PC-3 (cell line): ENCODE results near the gene GLRA3. TPM values are rescaled to one million over a fixed set of nuclear protein-coding genes. Genes with fewer than 3 reads are reported as not detected.

Experiments
- ATAC-seq: fragments of 200-7000 bp; cut with Tn5 transposase; 2 replicates; pipeline ENCODE4 v1.9.1; 2020; ENCODE audit warnings: mild to moderate bottlenecking, moderate library complexity
- BruUV-seq: library from RNA; stranded (reverse); fragments of 400-500 nt; replicated peaks from 2 replicates; lab custom pipeline; 2021; lab: Mats Ljungman, UMichigan
- CTCF ChIA-PET: fragments of 300-600 bp; sonication (Branson Sonifier 250); formaldehyde crosslinking; loops from one replicate; lab custom pipeline; 2022; ENCODE audit warnings: antibody characterized with exemption; lab: Charles Lee
- POLR2A ChIA-PET: fragments of 300-600 bp; sonication (Branson Sonifier 250); formaldehyde crosslinking; loops from one replicate; lab custom pipeline; 2022; ENCODE audit warnings: antibody characterized with exemption; ENCODE audit not compliant: unreplicated experiment; lab: Charles Lee
- DNase-seq: peaks from one replicate; pipeline ENCODE4 v3.0.0-alpha.2; 2015
- H2AFZ ChIP-seq: fragments of 300-600 bp; sonication (generic); 2 replicates; pipeline ENCODE4 v1.6.0; 2016; ENCODE audit warnings: antibody characterized with exemption, low read length
- H3F3A ChIP-seq: fragments of 300-600 bp; sonication (generic); one replicate; pipeline ENCODE4 v1.6.0; 2017; ENCODE audit warnings: antibody characterized with exemption, low read length, control low read depth, mild to moderate bottlenecking; ENCODE audit not compliant: unreplicated experiment
- H3K27ac ChIP-seq: fragments of 300-600 bp; sonication (generic); 2 replicates; pipeline ENCODE4 v1.5.1; 2016; ENCODE audit warnings: mild to moderate bottlenecking, low read length
- H3K27me3 ChIP-seq: fragments of 300-600 bp; sonication (generic); 2 replicates; pipeline ENCODE4 v1.6.1; 2016; ENCODE audit warnings: low read length, mixed read lengths
- H3K36me3 ChIP-seq: fragments of 300-600 bp; sonication (generic); 2 replicates; pipeline ENCODE4 v1.6.1; 2016; ENCODE audit warnings: low read depth, mixed run types, low read length, mixed read lengths
- H3K4me1 ChIP-seq: fragments of 300-600 bp; sonication (generic); 2 replicates; pipeline ENCODE4 v1.5.1; 2016; ENCODE audit warnings: low read length; ENCODE audit not compliant: insufficient read depth
- H3K4me2 ChIP-seq: fragments of 300-600 bp; sonication (generic); 2 replicates; pipeline ENCODE4 v1.6.0; 2016; ENCODE audit warnings: low read length
- H3K4me3 ChIP-seq: fragments of 300-600 bp; sonication (generic); 2 replicates; pipeline ENCODE4 v1.5.1; 2016; ENCODE audit warnings: mild to moderate bottlenecking, low read length, mixed read lengths
- H3K79me2 ChIP-seq: fragments of 300-600 bp; sonication (generic); 2 replicates; pipeline ENCODE4 v1.6.1; 2017; ENCODE audit warnings: low read length, mixed read lengths
- H3K9ac ChIP-seq: fragments of 300-600 bp; sonication (generic); 2 replicates; pipeline ENCODE4 v1.6.0; 2016; ENCODE audit warnings: mild to moderate bottlenecking, low read length
- H3K9me2 ChIP-seq: fragments of 300-600 bp; sonication (generic); replicated peaks from 2 replicates; pipeline ENCODE4 v1.6.1; 2016; ENCODE audit warnings: mixed run types, low read length, mixed read lengths
- H3K9me3 ChIP-seq: fragments of 300-600 bp; sonication (generic); 2 replicates; pipeline ENCODE4 v1.6.1; 2016; ENCODE audit warnings: low read length, mixed read lengths
- H4K20me1 ChIP-seq: fragments of 300-600 bp; sonication (generic); 2 replicates; pipeline ENCODE4 v1.6.1; 2016; ENCODE audit warnings: low read length, mixed read lengths
- EZH2 ChIP-seq: fragments of 300-600 bp; sonication (generic); IDR thresholded peaks from one replicate; pipeline ENCODE4 v1.6.1; 2017; ENCODE audit warnings: antibody characterized with exemption, mild to moderate bottlenecking, low read length; ENCODE audit not compliant: unreplicated experiment
- EZH2phosphoT487 ChIP-seq: fragments of 300-600 bp; sonication (generic); IDR thresholded peaks from 2 replicates; pipeline ENCODE4 v1.6.1; 2018; ENCODE audit warnings: mild to moderate bottlenecking, antibody characterized with exemption, low read length, borderline replicate concordance
- intact Hi-C: fragments of 100-400 bp; cut with micrococcal nuclease; formaldehyde crosslinking; loops from 2 replicates; pipeline ENCODE4 v1.9.0; 2023
- total RNA-seq: library from RNA; depleted of rRNA; stranded (reverse); fragments of >200 nt; gene quantifications from 2 replicates; pipeline ENCODE4 v1.2.3, GENCODE V29; 2014
- TF ChIP-seq, protein P1 (sequence below): fragments of 300-600 bp; sonication (generic); conservative IDR thresholded peaks from 2 replicates; pipeline ENCODE4 v1.5.1; 2017; ENCODE audit warnings: antibody characterized with exemption, low read depth, mild to moderate bottlenecking, low read length

The GLRA3 gene
- total RNA-seq, 1 experiment from 2014 or later: not detected

- H3K4me1 ChIP-seq: peaks cover 17% of the 10 kb centered on the region
- no peaks in the 10 kb centered on the region for H3K9me2 ChIP-seq
- no peaks in the 10 kb centered on the region for H3K9me3 ChIP-seq
- H3K9ac ChIP-seq: no peak overlapping the region
- H3K4me2 ChIP-seq: peak overlapping the region; percentile 21; the same call in 1 of the 2 replicates
- no peak overlapping the region for H3K4me3 ChIP-seq
- no peak for TF ChIP-seq EZH2
- TF ChIP-seq EZH2phosphoT487: no peak
- TF ChIP-seq, protein P1, sequence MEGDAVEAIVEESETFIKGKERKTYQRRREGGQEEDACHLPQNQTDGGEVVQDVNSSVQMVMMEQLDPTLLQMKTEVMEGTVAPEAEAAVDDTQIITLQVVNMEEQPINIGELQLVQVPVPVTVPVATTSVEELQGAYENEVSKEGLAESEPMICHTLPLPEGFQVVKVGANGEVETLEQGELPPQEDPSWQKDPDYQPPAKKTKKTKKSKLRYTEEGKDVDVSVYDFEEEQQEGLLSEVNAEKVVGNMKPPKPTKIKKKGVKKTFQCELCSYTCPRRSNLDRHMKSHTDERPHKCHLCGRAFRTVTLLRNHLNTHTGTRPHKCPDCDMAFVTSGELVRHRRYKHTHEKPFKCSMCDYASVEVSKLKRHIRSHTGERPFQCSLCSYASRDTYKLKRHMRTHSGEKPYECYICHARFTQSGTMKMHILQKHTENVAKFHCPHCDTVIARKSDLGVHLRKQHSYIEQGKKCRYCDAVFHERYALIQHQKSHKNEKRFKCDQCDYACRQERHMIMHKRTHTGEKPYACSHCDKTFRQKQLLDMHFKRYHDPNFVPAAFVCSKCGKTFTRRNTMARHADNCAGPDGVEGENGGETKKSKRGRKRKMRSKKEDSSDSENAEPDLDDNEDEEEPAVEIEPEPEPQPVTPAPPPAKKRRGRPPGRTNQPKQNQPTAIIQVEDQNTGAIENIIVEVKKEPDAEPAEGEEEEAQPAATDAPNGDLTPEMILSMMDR: no peak
- H3K27ac ChIP-seq: no peak overlapping the region
- H2AFZ ChIP-seq: 0 out of 2 replicates have a peak overlapping the region, but pooled peaks have one; percentile 44
- no peaks in the 10 kb centered on the region for H3K79me2 ChIP-seq
- no peaks in the 10 kb centered on the region for H3K36me3 ChIP-seq
- ChIA-PET CTCF (no interaction called here), POLR2A (interaction anchor here (0.6 kb wide), 1 partner anchor 56 kb away, joined by 4 read pairs; no protein-coding TSS in a partner anchor)
- ATAC-seq (no peak), DNase-seq (no peak)
- intact Hi-C loops: loop anchor here (5.0 to 10.0 kb wide), 3 partner anchors 81 to 488 kb away; partner anchors contain the start of gene HPGD
- H3K27me3 ChIP-seq: no peaks in the 10 kb centered on the region
- no peaks in the 10 kb centered on the region for H3F3A ChIP-seq
- H4K20me1 ChIP-seq: no peaks in the 10 kb centered on the region
- no TSS peak for BruUV-seq
Observed at GRCh38 chr4:174713181-174713580, 115.9 kb downstream of the GLRA3 start.

DNA sequence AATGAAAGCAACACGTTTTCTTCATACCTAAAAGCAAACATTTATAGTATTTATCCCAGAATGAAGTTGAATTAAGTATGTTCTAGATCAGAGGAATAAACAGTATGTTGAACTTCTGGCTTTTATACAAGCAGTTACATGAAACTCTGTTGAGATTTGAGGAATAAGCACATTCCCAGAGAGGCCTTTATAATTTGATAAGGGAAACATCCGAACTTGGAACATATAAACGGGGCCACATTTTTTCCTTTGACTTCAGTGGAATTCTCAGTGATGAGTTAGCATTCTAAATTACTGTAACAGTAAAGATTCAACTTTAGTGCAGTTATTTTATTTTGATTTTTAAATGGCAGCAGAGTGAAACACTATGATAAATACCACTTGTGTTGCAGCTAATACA is 119.5 kb downstream of the GLRA3 start:
- H3K4me1 ChIP-seq: peaks cover 22% of the 10 kb centered on the region
- H3K9ac ChIP-seq: no peak overlapping the region
- ChIA-PET CTCF (no interaction called here), POLR2A (no interaction called here)
- no peaks in the 10 kb centered on the region for H3K79me2 ChIP-seq
- H3K27ac ChIP-seq: no peak overlapping the region
- H3K27me3 ChIP-seq: no peaks in the 10 kb centered on the region
- no peaks in the 10 kb centered on the region for H3F3A ChIP-seq
- H4K20me1 ChIP-seq: no peaks in the 10 kb centered on the region
- intact Hi-C loops: no loop called here
- no peak overlapping the region for H3K4me2 ChIP-seq
- no peaks in the 10 kb centered on the region for H3K9me2 ChIP-seq
- DNase-seq (no peak), ATAC-seq (no peak)
- no TSS peak for BruUV-seq
- no peak overlapping the region for H2AFZ ChIP-seq
- no peaks in the 10 kb centered on the region for H3K36me3 ChIP-seq
- H3K9me3 ChIP-seq: no peaks in the 10 kb centered on the region
- H3K4me3 ChIP-seq: no peak overlapping the region
- no peak for TF ChIP-seq EZH2phosphoT487
- TF ChIP-seq, protein P1: no peak
- TF ChIP-seq EZH2: no peak

DNA sequence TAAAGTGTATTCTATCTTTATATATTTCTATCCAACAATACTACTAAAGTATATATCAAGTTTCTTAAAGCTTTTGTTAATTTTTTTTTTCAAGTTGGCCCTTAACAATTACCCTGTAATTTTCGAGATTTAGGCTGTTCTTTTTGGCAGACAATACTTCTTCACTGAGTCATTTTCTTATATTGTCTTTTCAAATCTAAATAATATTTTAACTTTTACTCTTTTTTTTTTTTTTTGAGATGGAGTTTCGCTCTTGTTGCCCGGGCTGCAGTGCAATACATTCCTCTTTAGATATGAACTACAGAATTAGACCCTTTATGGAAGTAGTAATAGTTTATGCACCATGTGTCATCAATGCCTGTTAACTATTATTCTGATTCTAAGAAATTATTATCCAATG is 120.7 kb downstream of the GLRA3 start:
- H3K27me3 ChIP-seq: no peaks in the 10 kb centered on the region
- TF ChIP-seq EZH2 (no peak), EZH2phosphoT487 (no peak)
- TF ChIP-seq, protein P1: no peak
- H2AFZ ChIP-seq: no peak overlapping the region
- no TSS peak for BruUV-seq
- ATAC-seq (no peak), DNase-seq (no peak)
- no peaks in the 10 kb centered on the region for H3F3A ChIP-seq
- no peak overlapping the region for H3K4me2 ChIP-seq
- no peak overlapping the region for H3K4me3 ChIP-seq
- ChIA-PET POLR2A (interaction anchor here (0.7 kb wide), 1 partner anchor 285 kb away, joined by 5 read pairs; no protein-coding TSS in a partner anchor), CTCF (interaction anchor here (0.7 kb wide), 1 partner anchor 344 kb away, joined by 5 read pairs; no protein-coding TSS in a partner anchor)
- no peaks in the 10 kb centered on the region for H4K20me1 ChIP-seq
- H3K9ac ChIP-seq: no peak overlapping the region
- peaks cover 17% of the 10 kb centered on the region for H3K4me1 ChIP-seq
- no peaks in the 10 kb centered on the region for H3K79me2 ChIP-seq
- no peaks in the 10 kb centered on the region for H3K9me3 ChIP-seq
- intact Hi-C loops: no loop called here
- no peak overlapping the region for H3K27ac ChIP-seq
- no peaks in the 10 kb centered on the region for H3K9me2 ChIP-seq
- H3K36me3 ChIP-seq: no peaks in the 10 kb centered on the region
